GM19395 (cell line): ENCODE data around the gene JTB.
"Not testable (repeated sequence)": the region's sequence is repeated elsewhere in the genome, so short reads cannot be mapped to it uniquely, and the experiment has no call there.

Experiments
- ATAC-seq: cut with Tn5 transposase; IDR thresholded peaks from one replicate; pipeline ENCODE4 v1.9.1; 2021; ENCODE audit warnings: mild to moderate bottlenecking, moderate library complexity; ENCODE audit not compliant: unreplicated experiment

Gene JTB

DNA sequence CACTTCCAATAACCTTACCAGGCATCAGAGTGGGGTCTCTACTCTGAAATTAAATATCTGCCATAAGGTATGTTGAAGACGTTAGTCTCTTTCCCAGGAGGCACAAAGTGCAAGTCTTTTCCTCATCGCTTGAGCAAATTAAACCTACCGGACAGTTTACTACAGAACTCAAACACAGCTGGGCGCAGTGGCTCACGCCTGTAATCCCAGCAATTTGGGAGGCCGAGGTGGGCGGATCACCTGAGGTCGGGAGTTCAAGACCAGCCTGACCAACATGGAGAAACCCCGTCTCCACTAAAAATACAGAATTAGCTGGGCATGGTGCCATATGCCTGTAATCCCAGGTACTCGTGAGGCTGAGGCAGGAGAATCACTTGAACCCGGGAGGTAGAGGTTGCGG is 1.6 kb upstream of the JTB start:
- not testable (repeated sequence) for ATAC-seq

DNA sequence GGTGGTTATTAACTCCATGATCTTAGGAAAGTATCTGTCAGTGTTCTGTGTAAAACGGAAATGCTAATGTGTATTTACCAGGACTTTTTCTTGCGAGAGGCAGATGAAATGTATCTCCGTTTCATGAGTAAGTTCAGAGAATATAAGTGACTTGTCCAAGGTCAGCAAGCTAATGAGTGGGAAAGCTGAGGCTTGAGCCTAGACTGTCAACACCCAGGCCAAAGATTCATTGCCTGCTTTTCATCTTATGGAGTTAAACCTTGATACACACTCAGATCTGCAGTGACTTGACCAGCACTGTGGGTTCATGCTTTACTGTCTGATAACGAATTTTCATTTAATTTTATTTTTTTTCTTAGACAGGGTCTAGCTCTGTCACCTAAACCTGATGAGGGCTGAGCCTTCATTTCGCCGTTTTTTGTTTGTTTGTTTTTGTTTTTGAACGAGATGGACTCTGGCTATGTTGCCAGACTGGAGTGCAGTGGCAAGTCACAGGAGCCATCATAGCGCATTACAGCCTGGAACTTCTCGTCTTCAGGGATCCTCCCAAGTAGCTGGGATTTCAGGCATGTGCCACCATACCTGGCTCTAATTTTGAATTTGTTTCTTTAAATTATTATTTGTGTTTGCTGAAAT is 918 bp upstream of the JTB start:
- ATAC-seq: no peak

DNA sequence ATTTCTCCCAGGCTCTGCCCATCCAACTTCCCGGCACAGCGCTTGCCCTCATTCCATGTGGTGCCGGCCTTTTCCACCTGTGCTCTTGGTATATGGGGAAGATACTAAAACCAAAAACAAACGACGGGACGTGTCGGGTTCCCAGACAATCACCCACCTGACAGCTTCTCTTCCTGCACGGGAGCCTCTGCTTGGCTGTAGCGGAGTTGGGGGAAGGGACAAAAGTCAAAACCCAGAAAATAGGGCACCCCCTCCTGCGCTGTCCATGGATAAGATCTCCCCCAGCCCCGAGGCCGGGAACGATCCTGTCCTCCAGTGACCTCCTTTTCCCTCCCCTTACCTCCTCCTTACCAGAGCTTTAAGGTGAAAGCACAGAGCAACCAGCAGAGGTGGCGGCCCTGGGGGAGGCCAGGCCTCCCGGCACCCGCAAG is 640 bp downstream of the JTB start:
- ATAC-seq: no peak

DNA sequence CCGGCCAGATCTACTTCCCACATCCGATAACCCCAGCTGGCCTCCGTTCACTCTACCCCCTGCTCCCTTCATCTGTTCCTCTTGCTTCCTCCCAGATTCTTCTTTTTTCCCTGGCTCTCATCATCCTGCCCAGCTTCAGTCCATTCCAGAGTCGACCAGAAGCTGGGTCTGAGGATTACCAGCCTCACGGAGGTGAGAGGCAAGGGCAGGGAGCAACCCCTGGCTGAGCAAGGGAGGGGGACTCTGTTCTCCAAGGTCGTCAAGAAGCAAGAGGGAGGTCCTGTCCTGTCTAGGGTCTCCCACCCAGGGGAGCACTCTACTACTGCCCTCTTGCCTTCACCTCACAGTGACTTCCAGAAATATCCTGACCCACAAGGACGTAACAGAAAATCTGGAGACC is 3.9 kb downstream of the JTB start:
- no peak for ATAC-seq

DNA sequence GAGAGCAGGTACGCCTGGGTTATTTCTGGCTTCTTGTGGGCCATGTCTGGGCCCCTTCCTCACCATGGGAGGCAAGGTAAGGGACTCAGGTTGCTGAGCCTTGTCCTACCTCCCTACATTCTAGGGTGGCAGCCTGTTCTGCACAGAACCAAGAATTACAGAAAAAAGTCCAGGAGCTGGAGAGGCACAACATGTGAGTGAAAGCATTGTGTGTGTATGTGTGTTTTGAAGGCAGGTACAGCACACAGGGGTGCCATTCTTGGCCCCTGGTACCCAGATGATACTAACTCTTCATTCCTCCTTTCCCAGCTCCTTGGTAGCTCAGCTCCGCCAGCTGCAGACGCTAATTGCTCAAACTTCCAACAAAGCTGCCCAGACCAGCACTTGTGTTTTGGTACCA is 4.4 kb downstream of the JTB start:
- no peak for ATAC-seq

DNA sequence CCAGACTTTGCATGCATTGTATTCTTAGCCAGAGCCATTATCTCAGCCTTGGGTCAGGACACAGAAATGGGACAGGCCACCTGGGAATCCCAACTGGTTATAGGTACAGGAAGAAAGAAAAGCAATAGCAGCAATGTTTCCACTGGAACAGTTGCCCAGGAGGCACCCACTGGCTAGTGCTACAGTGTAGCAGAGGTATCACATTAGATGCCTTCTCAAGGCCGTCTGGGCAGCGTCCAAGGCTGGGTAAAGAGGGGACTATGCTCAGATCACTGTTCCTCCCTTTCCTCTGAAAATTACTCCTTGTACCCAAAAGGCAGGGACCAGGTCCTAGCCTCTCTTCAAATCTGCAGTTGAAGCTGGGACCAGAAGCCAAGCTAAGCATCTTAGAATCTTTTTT is 7.1 kb downstream of the JTB start:
- ATAC-seq: no peak

DNA sequence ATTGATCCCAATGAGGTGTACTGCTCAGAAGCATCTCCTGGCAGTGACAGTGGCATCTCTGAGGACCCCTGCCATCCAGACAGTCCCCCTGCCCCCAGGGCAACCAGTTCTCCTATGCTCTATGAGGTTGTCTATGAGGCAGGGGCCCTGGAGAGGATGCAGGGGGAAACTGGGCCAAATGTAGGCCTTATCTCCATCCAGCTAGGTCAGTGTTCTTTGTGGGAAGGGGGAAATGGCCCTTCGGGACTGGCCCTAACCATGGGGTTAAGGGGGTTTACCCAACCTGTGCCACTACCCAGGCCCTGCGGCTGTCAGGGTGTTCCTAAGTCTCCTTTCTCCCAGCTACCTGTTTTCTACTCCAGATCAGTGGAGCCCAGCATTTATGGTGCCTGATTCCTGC is 8.5 kb downstream of the JTB start:
- no peak for ATAC-seq

- no peak for ATAC-seq
Measured at GRCh38 chr1:153968408-153968807, 9.1 kb downstream of the JTB start.

DNA sequence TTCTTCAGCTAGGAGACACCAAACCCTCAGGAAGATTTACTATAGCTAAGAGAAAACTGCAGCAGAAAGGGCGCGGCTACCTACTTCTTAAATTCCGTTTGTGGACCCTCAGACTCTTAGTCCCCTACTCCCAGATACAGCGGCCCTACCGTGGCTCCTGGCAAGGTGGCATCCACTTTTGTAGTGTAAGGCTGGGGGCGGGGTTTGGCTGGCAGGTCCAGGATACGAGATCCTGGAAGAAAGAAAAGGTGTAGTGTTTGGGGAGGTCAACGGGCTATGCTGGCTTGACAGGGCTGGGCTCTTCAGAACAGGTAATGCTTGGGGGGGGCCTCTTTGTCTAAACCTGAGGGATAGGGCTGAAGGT is 9.5 kb downstream of the JTB start:
- no peak for ATAC-seq

DNA sequence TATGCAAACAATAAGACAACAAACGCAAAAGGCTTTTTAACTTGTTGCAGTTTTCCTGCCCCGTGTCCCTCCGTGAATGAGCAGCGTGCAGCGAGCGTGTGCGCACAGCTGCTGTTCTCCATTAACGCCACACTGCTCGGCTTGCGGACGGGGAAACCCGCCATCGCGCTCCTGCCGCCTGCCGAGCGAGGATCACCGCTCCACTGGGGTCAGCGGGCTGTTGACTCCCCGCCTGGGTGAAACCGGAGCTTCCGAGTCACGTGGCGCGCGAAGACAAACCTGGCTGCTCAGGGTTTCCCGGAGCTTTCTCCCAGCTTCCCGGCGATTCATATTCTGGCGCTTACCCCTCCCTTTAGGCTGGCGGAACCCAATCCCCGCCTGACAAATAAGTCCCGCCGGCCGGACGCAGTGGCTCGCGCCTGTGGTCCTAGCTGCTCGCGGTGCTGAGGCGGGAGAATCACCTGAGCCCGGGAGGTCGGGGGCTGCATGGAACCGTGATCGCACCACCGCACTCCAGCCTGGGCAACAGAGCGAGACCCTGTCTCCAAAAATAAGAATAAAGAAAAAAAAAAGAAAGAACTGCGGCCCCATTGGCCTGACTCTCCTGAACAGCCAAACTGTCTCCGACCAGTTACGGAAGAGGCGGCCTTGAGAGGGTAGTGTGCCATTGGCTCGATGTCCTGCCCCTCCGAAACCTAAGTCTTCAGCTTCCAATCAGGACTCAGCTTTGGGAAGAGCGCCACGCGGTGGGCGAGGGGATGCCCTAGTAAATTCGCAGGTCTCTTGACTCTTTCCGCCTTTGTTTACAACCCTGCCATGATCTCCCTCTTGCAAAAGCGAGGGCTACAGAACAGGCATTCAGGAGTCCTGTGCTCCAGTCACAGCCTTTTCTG is 10.1 kb downstream of the JTB start, which contains the start of gene CREB3L4:
Gene CREB3L4 (plus strand): TSS at position 796 of the 893 bp plus-strand sequence. CDS start 624 bp downstream, outside the sequence.
- peak; percentile 78 for ATAC-seq

- peak; percentile 1 for ATAC-seq
Measured at GRCh38 chr1:153963850-153964331, 13.6 kb downstream of the JTB start.

GRCh38 chr1:153963030-153963849 is 14.2 kb downstream of the JTB start, which contains the start of gene SLC39A1:
TSS of gene SLC39A1 (minus strand) at chr1:153963537. CDS start at chr1:153962715, 822 bp downstream.
- ATAC-seq: peak; percentile 57

DNA sequence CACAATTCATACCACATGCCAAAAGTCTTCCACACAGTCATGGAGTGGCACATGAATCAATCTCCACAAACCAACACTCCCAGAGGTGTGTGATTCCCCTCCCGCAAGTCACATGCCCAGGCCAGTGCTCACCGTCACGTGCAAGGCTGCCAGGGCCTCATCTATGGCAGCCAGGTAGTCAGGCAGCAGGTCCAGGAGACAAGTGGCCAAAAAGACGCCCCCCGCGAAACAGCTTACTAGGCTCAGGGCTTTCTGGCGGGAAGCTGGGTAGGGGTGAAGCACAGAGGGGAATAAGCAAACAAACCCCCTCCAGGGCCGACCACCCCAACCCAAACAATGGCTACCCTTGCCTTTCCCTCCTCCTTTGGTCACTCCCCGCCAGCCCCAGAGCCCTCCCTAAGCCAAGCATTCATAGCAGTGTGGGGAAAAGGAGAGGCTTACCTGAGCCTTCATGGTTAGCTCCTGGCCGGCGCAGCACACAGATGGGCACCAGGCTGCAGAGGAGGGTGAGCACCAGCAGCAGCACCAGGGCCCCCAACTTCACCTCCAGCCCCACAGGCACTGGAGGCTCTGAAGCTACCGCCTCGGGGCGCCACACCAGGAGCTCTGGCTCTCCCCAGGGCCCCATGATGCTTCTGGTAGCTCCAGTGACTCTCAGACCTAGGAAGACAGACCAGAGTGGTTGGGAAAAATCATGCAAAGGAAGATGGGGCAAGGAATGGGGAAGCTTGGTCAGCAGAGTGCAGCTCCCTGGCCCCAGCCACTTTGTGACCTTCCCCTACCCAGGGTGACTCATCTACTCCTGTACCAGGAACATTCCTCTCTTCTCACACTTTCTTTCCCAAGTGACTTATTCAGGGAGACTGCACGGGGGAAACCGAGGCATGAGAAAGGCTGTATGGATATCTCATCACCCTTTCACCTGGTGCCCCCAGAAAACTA is 15.1 kb downstream of the JTB start:
- no peak for ATAC-seq

DNA sequence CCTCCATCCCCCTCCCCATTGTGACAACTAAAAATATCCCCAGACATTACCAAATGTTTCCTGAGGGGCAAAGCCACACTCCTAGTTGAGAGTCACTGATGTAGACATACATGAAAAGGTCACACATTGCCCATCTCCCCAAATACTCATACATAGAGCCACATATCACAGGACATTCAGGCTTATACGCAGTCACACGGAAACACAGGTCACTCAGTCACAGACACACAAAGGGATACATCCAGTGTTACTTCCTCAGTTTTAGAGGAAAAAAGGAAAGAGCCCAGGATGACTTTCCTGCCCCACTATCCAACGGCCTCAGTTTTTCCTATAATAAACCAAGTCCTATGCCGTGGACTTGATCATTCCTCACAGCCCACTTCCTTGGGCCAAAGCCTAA is 16.1 kb downstream of the JTB start:
- ATAC-seq: no peak

GRCh38 chr1:153960206-153960605 is 17.3 kb downstream of the JTB start:
- ATAC-seq: no peak

GRCh38 chr1:153959454-153959853 is 18.0 kb downstream of the JTB start:
- no peak for ATAC-seq

DNA sequence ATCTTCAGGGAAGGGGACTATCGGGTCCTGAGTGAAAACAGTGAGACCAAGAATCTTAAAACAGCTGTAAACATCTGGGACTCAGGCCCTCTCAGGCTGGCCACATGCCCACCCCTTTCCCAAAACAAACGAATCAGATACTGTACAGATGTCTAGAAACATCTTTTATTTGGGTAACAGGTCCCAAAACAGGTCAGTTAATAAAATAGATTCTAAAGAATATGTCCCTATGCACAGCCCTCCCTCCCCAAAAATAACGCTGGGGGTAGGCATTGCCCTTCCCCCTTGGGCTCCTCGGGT is 18.6 kb downstream of the JTB start:
- ATAC-seq: no peak

DNA sequence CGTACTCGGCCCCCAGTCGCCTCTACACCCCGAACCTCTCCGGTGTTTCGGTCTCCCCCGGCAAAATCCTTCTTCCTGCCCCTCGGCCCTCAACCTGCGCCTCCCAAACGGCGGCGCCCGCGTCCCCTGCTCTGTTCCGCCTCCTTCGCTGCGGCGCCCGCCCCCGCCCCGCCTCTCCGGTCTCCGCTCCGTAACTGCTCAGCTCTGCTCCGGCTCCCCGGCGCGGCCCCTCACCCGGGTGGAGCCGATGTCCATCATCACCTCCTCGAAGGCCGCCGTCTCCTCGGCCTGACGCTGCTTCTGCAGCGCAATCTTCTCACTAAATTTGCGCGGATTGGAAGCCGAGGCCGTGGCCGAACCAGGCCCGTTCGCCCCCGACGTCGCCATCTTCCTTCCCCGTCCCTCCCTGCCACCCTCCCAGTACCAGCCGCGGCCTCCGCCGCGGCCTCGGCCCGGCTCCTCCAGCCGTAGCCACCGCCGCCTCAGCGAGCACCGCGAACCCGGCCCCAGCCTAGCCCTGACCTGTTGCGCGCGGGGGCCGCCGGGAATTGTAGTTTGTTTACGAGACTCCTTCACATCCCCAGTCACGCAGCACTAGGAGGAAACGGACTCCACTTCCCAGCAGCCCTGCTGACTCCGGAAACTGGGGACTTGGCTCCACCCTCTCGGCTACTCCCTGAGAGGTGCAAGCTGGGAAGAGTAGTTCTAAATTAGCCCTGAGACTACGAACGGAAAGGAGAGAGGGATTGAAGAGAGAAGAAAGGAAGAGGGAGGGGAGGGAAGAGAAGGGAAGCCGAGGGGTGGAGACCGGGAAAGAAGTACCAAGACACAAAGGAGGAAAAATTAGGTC is 19.1 kb downstream of the JTB start, which contains the start of gene CRTC2:
Gene CRTC2 (minus strand): TSS at position 502 of the 850 bp plus-strand sequence. CDS start 115 bp downstream, at position 387.
- peak; percentile 84 for ATAC-seq

GRCh38 chr1:153957744-153958110 is 19.7 kb downstream of the JTB start:
- ATAC-seq: peak; percentile 23
